GM12878 (cell line): ENCODE results near the gene CD58. TPM values are rescaled to one million over a fixed set of nuclear protein-coding genes. Genes with fewer than 3 reads are reported as not detected.

Experiments
- ATAC-seq: fragments of 200-7000 bp; cut with Tn5 transposase; 3 replicates; pipeline ENCODE4 v1.9.1; 2020; ENCODE audit warnings: mild to moderate bottlenecking, moderate library complexity
- BruUV-seq: library from RNA; stranded (reverse); fragments of 400-500 nt; replicated peaks from 2 replicates; lab custom pipeline; 2021; lab: Mats Ljungman, UMichigan
- CTCF ChIA-PET: fragments of 300-600 bp; sonication (Branson Sonifier 250); formaldehyde crosslinking; extraction: SDS; loops from one replicate; lab custom pipeline; 2021; ENCODE audit warnings: inconsistent platforms; lab: Yijun Ruan, JAX
- POLR2A ChIA-PET: fragments of 350-600 bp; formaldehyde crosslinking; extraction: SDS; loops from one replicate; lab custom pipeline; 2021; ENCODE audit warnings: inconsistent platforms; lab: Charles Lee
- RAD21 ChIA-PET: fragments of 300-600 bp; sonication (Branson Sonifier 250); formaldehyde crosslinking; loops from one replicate; lab custom pipeline; 2023; ENCODE audit warnings: antibody characterized with exemption; ENCODE audit not compliant: unreplicated experiment; lab: Charles Lee
- SMC1A ChIA-PET: fragments of 300-600 bp; sonication (Branson Sonifier 250); formaldehyde crosslinking; loops from one replicate; lab custom pipeline; 2023; ENCODE audit not compliant: unreplicated experiment, uncharacterized antibody; lab: Charles Lee
- DNase-seq: peaks from one replicate; pipeline ENCODE4 v3.0.0-alpha.2; 2011; ENCODE audit warnings: low read depth, low spot score
- FAIRE-seq: peaks from 3 replicates; lab custom pipeline; 2011; peaks lifted over from hg19 to GRCh38; lab: Jason Lieb, UNC
- H2AFZ ChIP-seq: 2 replicates; pipeline ENCODE4 v1.6.0; 2011; ENCODE audit warnings: low read depth, low read length, control low read depth; ENCODE audit not compliant: control insufficient read depth
- H3K27ac ChIP-seq: 2 replicates; pipeline ENCODE4 v1.5.1; 2011; ENCODE audit warnings: control low read depth; ENCODE audit not compliant: control insufficient read depth, insufficient read depth
- H3K27me3 ChIP-seq, 2 experiments: replicated peaks in 1 of 2; 2 replicates each; pipeline versions ENCODE4 v1.6.0 to v1.6.1; 2011; ENCODE audit warnings: low read length in 1 of 2; ENCODE audit not compliant: control insufficient read depth in 2 of 2, insufficient read depth in 2 of 2
- H3K36me3 ChIP-seq, 2 experiments: 2 replicates each; pipeline ENCODE4 v1.5.1; 2011; ENCODE audit warnings: low read length in 1 of 2; ENCODE audit not compliant: control insufficient read depth in 2 of 2, insufficient read depth in 2 of 2
- H3K4me1 ChIP-seq: 2 replicates; pipeline ENCODE4 v1.6.1; 2011; ENCODE audit warnings: mild to moderate bottlenecking, low read length, moderate library complexity, mixed read lengths; ENCODE audit not compliant: control insufficient read depth, insufficient read depth
- H3K4me2 ChIP-seq: 2 replicates; pipeline ENCODE4 v1.6.0; 2011; ENCODE audit warnings: control low read depth; ENCODE audit not compliant: control insufficient read depth, insufficient read depth
- H3K4me3 ChIP-seq: fragments of 200-600 bp; sonication (generic); 2 replicates; pipeline ENCODE4 v1.5.1; 2016
- H3K79me2 ChIP-seq: 2 replicates; pipeline ENCODE4 v1.6.0; 2011; ENCODE audit warnings: low read length; ENCODE audit not compliant: control insufficient read depth, insufficient read depth
- H3K9ac ChIP-seq: 2 replicates; pipeline ENCODE4 v1.8.0; 2011; ENCODE audit warnings: low read length, control low read depth, mixed read lengths; ENCODE audit not compliant: control insufficient read depth, insufficient read depth
- H3K9me3 ChIP-seq: replicated peaks from 3 replicates; pipeline ENCODE4 v1.5.1; 2011; ENCODE audit warnings: mild to moderate bottlenecking, low read length; ENCODE audit not compliant: control insufficient read depth, insufficient read depth
- H4K20me1 ChIP-seq: 2 replicates; pipeline ENCODE4 v1.6.0; 2011; ENCODE audit not compliant: control insufficient read depth, insufficient read depth
- BCL11A ChIP-seq: IDR thresholded peaks from 2 replicates; pipeline ENCODE4 v1.6.1; 2011; ENCODE audit warnings: low read depth, low read length
- BRCA1 ChIP-seq: IDR thresholded peaks from 2 replicates; pipeline ENCODE4 v1.6.1; 2011; ENCODE audit warnings: low read depth, low read length, improper control_type of control experiment
- CBFB ChIP-seq: IDR thresholded peaks from 2 replicates; pipeline ENCODE4 v1.6.1; 2016; ENCODE audit warnings: antibody characterized with exemption, low read depth
- CREB1 ChIP-seq: IDR thresholded peaks from 2 replicates; pipeline ENCODE4 v1.6.1; 2012; ENCODE audit warnings: low read depth, mild to moderate bottlenecking, inconsistent platforms
- EZH2 ChIP-seq: IDR thresholded peaks from 2 replicates; pipeline ENCODE4 v1.6.1; 2012; ENCODE audit warnings: low read depth, mild to moderate bottlenecking, control low read depth, inconsistent platforms, low read length, borderline replicate concordance; ENCODE audit not compliant: control insufficient read depth
- HDGF ChIP-seq: fragments of 450-650 bp; IDR thresholded peaks from 2 replicates; pipeline ENCODE4 v1.6.1; 2016; ENCODE audit warnings: antibody characterized with exemption
- IKZF1 ChIP-seq: fragments of 450-650 bp; conservative IDR thresholded peaks from 2 replicates; pipeline ENCODE4 v1.6.1; 2017; ENCODE audit warnings: antibody characterized with exemption, mild to moderate bottlenecking
- KDM1A ChIP-seq: fragments of 200-600 bp; sonication (generic); IDR thresholded peaks from 2 replicates; pipeline ENCODE4 v1.6.1; 2016; ENCODE audit warnings: borderline replicate concordance
- MEF2B ChIP-seq: fragments of 450-650 bp; IDR thresholded peaks from 2 replicates; pipeline ENCODE4 v1.6.1; 2018; ENCODE audit warnings: mild to moderate bottlenecking, moderate library complexity; ENCODE audit not compliant: partially characterized antibody, poor library complexity, severe bottlenecking
- NFIC ChIP-seq: IDR thresholded peaks from 2 replicates; pipeline ENCODE4 v1.6.1; 2012; ENCODE audit warnings: low read depth, mild to moderate bottlenecking, inconsistent platforms, low read length, moderate library complexity
- PKNOX1 ChIP-seq: fragments of 450-650 bp; IDR thresholded peaks from 2 replicates; pipeline ENCODE4 v1.6.1; 2016; ENCODE audit warnings: mild to moderate bottlenecking
- POLR2A ChIP-seq: IDR thresholded peaks from 2 replicates; pipeline ENCODE4 v1.6.1; 2011; ENCODE audit warnings: low read depth, mild to moderate bottlenecking, low read length
- RCOR1 ChIP-seq: conservative IDR thresholded peaks from 2 replicates; pipeline ENCODE4 v1.6.1; 2012; ENCODE audit warnings: low read depth, low read length, improper control_type of control experiment
- RELA ChIP-seq: fragments of 450-650 bp; IDR thresholded peaks from 2 replicates; pipeline ENCODE4 v1.8.0; 2014; ENCODE audit warnings: borderline replicate concordance; ENCODE audit not compliant: partially characterized antibody
- TAF1 ChIP-seq: IDR thresholded peaks from 2 replicates; pipeline ENCODE4 v1.6.1; 2011; ENCODE audit warnings: mild to moderate bottlenecking, low read depth, low read length, borderline replicate concordance
- YBX1 ChIP-seq: fragments of 450-650 bp; IDR thresholded peaks from 2 replicates; pipeline ENCODE4 v1.6.1; 2016; ENCODE audit warnings: antibody characterized with exemption
- ZNF592 ChIP-seq: fragments of 450-650 bp; IDR thresholded peaks from 2 replicates; pipeline ENCODE4 v1.6.1; 2017; ENCODE audit warnings: mild to moderate bottlenecking, moderate library complexity
- in situ Hi-C: fragments of 300-500 bp; cut with MboI; formaldehyde crosslinking; loops from 9 replicates; pipeline ENCODE4 v1.14.3; 2018; ENCODE audit warnings: mixed read lengths
- intact Hi-C: fragments of 100-400 bp; cut with micrococcal nuclease; formaldehyde crosslinking; loops from one replicate; pipeline ENCODE4 v1.14.2; 2022; ENCODE audit not compliant: unreplicated experiment
- polyA plus RNA-seq, 11 experiments: library from polyadenylated mRNA; depleted of rRNA in 4 of 11; unstranded in 6 of 11; stranded (reverse) in 5 of 11; fragments of >200 nt; fragmentation: Nextera tagmentation in 4 of 11; fragmentation: Illumina TruSeq in 1 of 11; extraction: Ambion mirVana in 4 of 11; extraction: Trizol in 1 of 11; gene quantifications; 1 replicate in 1 of 11; 2 replicates in 10 of 11; pipeline versions ENCODE4 v1.2.1 to v1.2.3, GENCODE V29; 2011 to 2016; ENCODE audit warnings: inconsistent platforms in 2 of 11, missing spikeins in 2 of 11, low read depth in 1 of 11
- total RNA-seq, 4 experiments: library from RNA; depleted of rRNA in 3 of 4; stranded (reverse); fragments of >200 nt in 3 of 4; fragmentation: Illumina TruSeq in 1 of 4; extraction: Trizol in 1 of 4; gene quantifications; 2 replicates each; pipeline versions ENCODE4 v1.2.1 to v1.2.3, GENCODE V29; 2013 to 2021

CD58 gene
- total and polyA plus RNA-seq, 10 of the 15 experiments (the other 5 are each of a cell fraction or from before 2014, with no cell fraction given): 70.4 to 252 (median 129) TPM

- TF ChIP-seq ZNF592: peak; percentile 75
- peak; percentile 96 for TF ChIP-seq IKZF1
- peak; percentile 38; the same call in 1 of the 2 replicates for TF ChIP-seq CREB1
- no peak for TF ChIP-seq RELA
- TF ChIP-seq, all 136 proteins: peak for 57
Observed at GRCh38 chr1:116544588-116545358, 26.1 kb downstream of the CD58 start (continued).

GRCh38 chr1:116540088-116540487, 30.7 kb downstream of the CD58 start:
- H4K20me1 ChIP-seq: no peaks in the 10 kb centered on the region
- no peaks in the 10 kb centered on the region; the same call in 2 of the 3 replicates for H3K9me3 ChIP-seq
- in situ Hi-C loops: no loop called here
- ChIA-PET SMC1A (interaction anchor here (4.8 to 11.4 kb wide), 4 partner anchors 12 to 34 kb away, joined by 31 to 128 read pairs (median 32); no protein-coding TSS in a partner anchor), POLR2A (interaction anchor here (0.7 to 6.0 kb wide), 6 partner anchors 12 to 45 kb away, joined by 3 to 33 read pairs (median 8); no protein-coding TSS in a partner anchor), CTCF (interaction anchor here (1.7 to 2.1 kb wide), 2 partner anchors 12 to 26 kb away, joined by 5 to 11 read pairs; no protein-coding TSS in a partner anchor), RAD21 (interaction anchor here (1.1 to 2.9 kb wide), 4 partner anchors 17 to 36 kb away, joined by 3 to 17 read pairs (median 10); no protein-coding TSS in a partner anchor)
- intact Hi-C loops: loop anchor here (1.0 to 2.0 kb wide), 2 partner anchors 25 to 36 kb away; no protein-coding TSS in a partner anchor
- peak overlapping the region; percentile 98 for H3K27ac ChIP-seq
- TSS peak; percentile 6 for BruUV-seq
- DNase-seq: no peak
- H3K4me1 ChIP-seq: peaks cover 65% of the 10 kb centered on the region
- peaks cover 72% of the 10 kb centered on the region for H3K79me2 ChIP-seq
- ATAC-seq: peak; percentile 61
- H3K4me3 ChIP-seq: no peak overlapping the region
- peak overlapping the region; percentile 59 for H3K4me2 ChIP-seq
- no peaks in the 10 kb centered on the region for H3K27me3 ChIP-seq
- H3K9ac ChIP-seq: no peak overlapping the region
- H3K36me3 ChIP-seq: peaks cover 21 to 56% of the 10 kb centered on the region in 2 experiments
- no peak overlapping the region for H2AFZ ChIP-seq
- FAIRE-seq: peak; percentile 79
- no peak for TF ChIP-seq EZH2
- no peak for TF ChIP-seq CBFB
- TF ChIP-seq MEF2B: peak; percentile 61
- no peak for TF ChIP-seq TAF1
- no peak for TF ChIP-seq POLR2A
- no peak for TF ChIP-seq PKNOX1
- no peak for TF ChIP-seq YBX1
- TF ChIP-seq BRCA1: no peak
- TF ChIP-seq BCL11A: no peak
- TF ChIP-seq NFIC: peak; percentile 94
- TF ChIP-seq KDM1A: no peak
- no peak for TF ChIP-seq RCOR1
- no peak for TF ChIP-seq HDGF
